Mucosa of rectum (tissue), 2 donors: ENCODE measurements around the gene PPARA.
"Not testable (repeated sequence)": the region's sequence is repeated elsewhere in the genome, so short reads cannot be mapped to it uniquely, and the experiment has no call there.

Source experiments
- H3K27ac ChIP-seq, 2 donors: one replicate each; pipeline ENCODE4 v1.7.0; 2013; ENCODE audit warnings: inconsistent platforms in 2 of 2, low read depth in 2 of 2, low read length in 2 of 2
- H3K27me3 ChIP-seq, 2 donors: one replicate each; pipeline ENCODE4 v1.7.0; 2013; ENCODE audit warnings: low read length in 2 of 2; ENCODE audit not compliant: control insufficient read depth in 2 of 2, insufficient read depth in 2 of 2
- H3K36me3 ChIP-seq, 2 donors: one replicate each; pipeline ENCODE4 v1.7.0; 2013; ENCODE audit warnings: low read length in 2 of 2; ENCODE audit not compliant: control insufficient read depth in 2 of 2, insufficient read depth in 2 of 2
- H3K4me1 ChIP-seq, 2 donors: one replicate each; pipeline ENCODE4 v1.7.0; 2013; ENCODE audit warnings: low read length in 2 of 2, mild to moderate bottlenecking in 1 of 2; ENCODE audit not compliant: control insufficient read depth in 2 of 2, insufficient read depth in 2 of 2
- H3K4me3 ChIP-seq, 2 donors: one replicate each; pipeline ENCODE4 v1.7.0; 2013; ENCODE audit warnings: low read length in 2 of 2
- H3K9ac ChIP-seq, 2 donors: one replicate each; pipeline ENCODE4 v1.7.0; 2013; ENCODE audit warnings: low read length in 2 of 2, low read depth in 1 of 2, mild to moderate bottlenecking in 1 of 2
- H3K9me3 ChIP-seq, 2 donors: one replicate each; pipeline ENCODE4 v1.7.0; 2013; ENCODE audit warnings: low read length in 2 of 2; ENCODE audit not compliant: control insufficient read depth in 2 of 2
- donor health status: healthy.
- donor health status: Normal muscosa, but diverticular disease.

Gene PPARA

DNA sequence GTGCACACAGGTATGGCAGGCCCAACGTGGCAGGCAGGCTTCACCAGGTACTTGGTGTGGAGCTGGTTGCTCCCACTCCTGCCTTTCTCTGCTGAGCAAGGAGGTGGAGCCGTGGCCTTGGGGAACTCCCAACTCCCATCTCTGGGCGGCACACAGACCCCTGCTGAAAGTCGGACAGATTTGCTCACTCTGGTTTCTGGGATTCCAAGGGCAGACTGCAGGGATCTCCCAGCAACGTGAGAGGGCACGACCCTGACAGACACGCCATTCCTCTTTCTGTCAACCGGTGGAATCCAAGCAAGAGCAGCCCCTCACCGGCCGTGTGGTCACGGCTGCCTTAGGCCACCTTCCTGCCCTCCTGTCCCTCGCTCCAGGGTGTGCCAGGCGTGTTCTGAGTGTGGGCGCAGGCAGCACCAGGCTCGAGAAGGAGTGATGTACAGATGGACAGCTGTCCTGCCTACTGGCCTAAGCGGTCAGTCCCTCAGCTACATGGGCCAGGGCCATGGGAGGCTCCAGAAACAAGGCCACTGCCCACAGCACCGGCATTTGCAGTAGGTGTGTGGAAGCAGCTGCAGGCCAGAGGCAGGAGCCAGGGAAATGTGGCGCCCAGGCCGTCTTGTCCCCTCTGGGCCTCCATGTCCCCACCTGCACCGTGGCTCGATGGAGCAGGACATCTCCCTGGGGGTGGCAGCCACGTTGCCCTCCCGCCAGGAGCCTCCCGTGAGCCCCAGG, 13.7 kb upstream of the PPARA start:
- H3K27ac ChIP-seq: no peak overlapping the region
- H3K9ac ChIP-seq: no peak overlapping the region
- H3K4me1 ChIP-seq: peaks cover 0 to 3% of the 10 kb centered on the region in 2 donors
- no peaks in the 10 kb centered on the region for H3K36me3 ChIP-seq
- no peak overlapping the region for H3K4me3 ChIP-seq
- no peaks in the 10 kb centered on the region for H3K9me3 ChIP-seq
- H3K27me3 ChIP-seq: no peaks in the 10 kb centered on the region

GRCh38 chr22:46137218-46137766, 13.0 kb upstream of the PPARA start:
- H3K4me3 ChIP-seq: no peak overlapping the region
- no peaks in the 10 kb centered on the region for H3K9me3 ChIP-seq
- H3K27me3 ChIP-seq: no peaks in the 10 kb centered on the region
- H3K36me3 ChIP-seq: no peaks in the 10 kb centered on the region
- no peak overlapping the region for H3K27ac ChIP-seq
- peaks cover 0 to 3% of the 10 kb centered on the region in 2 donors for H3K4me1 ChIP-seq
- H3K9ac ChIP-seq: no peak overlapping the region

DNA sequence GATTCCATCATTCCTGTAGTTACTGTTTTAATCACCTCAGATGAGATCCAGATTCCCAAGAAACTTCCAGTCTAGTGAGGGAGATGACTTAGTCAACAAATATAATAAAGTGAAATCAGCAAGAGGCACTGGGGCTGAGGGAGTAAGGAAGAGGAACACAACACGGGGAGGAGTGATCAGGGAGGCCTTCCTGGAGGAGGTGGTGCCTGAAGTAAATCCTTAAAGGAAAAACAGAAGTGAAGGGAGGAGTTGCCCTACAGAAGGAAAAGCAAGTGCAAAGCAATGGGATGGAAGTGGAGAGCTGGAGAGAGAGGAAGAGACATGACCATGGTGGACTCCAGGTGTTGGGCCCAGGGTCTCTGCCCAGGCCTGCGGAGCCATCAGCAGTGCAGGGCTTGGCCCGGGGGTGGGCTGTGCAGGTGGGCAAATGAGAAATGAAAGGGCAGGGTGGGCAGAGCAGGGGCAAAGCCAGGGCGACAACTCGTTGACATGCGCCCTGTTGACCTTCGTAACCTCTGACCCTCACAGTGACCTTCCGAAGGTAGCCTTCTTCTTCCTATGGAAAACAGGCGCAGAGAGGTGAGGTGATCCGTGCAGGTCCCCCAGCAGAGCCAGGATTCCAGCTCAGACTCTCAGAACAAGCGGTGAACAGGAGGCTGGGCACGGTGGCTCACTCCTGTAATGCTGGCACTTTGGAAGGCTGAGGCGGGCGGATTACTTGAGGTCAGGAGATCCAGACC, 12.1 kb upstream of the PPARA start:
- no peak overlapping the region for H3K27ac ChIP-seq
- peaks cover 0 to 3% of the 10 kb centered on the region in 2 donors for H3K4me1 ChIP-seq
- no peak overlapping the region for H3K4me3 ChIP-seq
- no peaks in the 10 kb centered on the region for H3K27me3 ChIP-seq
- H3K9me3 ChIP-seq: no peaks in the 10 kb centered on the region
- no peaks in the 10 kb centered on the region for H3K36me3 ChIP-seq
- H3K9ac ChIP-seq: no peak overlapping the region

DNA sequence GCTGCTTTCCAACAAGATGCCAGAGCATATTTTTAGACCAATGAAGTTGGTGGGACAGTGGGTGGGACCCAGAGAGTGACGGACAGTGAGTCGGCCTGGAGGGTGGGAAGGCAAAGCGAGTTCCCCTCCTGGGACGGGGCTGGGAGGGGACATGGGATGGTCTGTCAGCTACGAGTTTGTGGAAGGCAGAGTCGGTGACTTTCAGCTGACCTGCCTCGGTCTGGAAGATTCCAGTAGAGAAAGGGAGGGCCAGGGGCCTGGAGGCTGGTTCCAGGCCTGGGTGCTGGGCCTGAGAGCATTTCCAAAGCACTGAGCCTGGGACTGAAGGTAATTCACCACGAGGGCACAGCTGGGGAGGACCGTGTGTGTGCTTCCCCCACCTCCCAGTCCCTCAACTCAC, 10.9 kb upstream of the PPARA start:
- not testable (repeated sequence) for H3K27ac ChIP-seq, H3K4me1 ChIP-seq, H3K36me3 ChIP-seq, H3K27me3 ChIP-seq, H3K9me3 ChIP-seq, H3K4me3 ChIP-seq
- peak overlapping the region in 1 of 2 donors; percentile 12 for H3K9ac ChIP-seq

DNA sequence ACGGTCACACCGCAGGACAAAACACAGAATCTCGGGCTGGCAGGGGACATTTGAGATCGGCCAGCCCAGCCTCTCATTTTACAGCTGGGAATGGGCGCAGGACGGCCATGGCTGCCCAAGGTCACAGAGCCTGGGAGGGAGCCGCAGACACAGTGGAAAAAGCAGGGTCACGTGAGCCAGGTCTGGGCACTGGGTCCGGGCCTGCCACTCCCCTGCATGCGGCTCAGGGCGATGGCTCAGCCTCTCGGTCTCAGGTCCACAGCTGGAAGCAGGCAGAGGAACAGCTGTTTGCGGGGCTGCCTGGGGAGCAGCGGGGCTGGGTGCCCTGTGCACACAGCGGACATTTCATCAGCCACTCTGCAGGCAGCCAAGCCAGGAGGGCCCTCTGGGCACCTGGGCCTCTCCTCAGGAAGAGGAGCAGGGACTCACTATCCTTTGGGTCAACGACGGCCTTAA, 10.4 kb upstream of the PPARA start:
- Histone ChIP-seq H3K4me1 (peaks cover 0 to 3% of the 10 kb centered on the region in 2 donors), H3K9me3 (no peaks in the 10 kb centered on the region), H3K27ac (no peak overlapping the region), H3K36me3 (no peaks in the 10 kb centered on the region), H3K4me3 (no peak overlapping the region), H3K9ac (peak overlapping the region in 1 of 2 donors; percentile 12), H3K27me3 (no peaks in the 10 kb centered on the region)

GRCh38 chr22:46140989-46141928, 9.1 kb upstream of the PPARA start:
- no peak overlapping the region for H3K27ac ChIP-seq
- H3K4me1 ChIP-seq: peaks cover 0 to 3% of the 10 kb centered on the region in 2 donors
- no peaks in the 10 kb centered on the region for H3K9me3 ChIP-seq
- H3K36me3 ChIP-seq: no peaks in the 10 kb centered on the region
- no peak overlapping the region for H3K4me3 ChIP-seq
- no peak overlapping the region for H3K9ac ChIP-seq
- no peaks in the 10 kb centered on the region for H3K27me3 ChIP-seq

DNA sequence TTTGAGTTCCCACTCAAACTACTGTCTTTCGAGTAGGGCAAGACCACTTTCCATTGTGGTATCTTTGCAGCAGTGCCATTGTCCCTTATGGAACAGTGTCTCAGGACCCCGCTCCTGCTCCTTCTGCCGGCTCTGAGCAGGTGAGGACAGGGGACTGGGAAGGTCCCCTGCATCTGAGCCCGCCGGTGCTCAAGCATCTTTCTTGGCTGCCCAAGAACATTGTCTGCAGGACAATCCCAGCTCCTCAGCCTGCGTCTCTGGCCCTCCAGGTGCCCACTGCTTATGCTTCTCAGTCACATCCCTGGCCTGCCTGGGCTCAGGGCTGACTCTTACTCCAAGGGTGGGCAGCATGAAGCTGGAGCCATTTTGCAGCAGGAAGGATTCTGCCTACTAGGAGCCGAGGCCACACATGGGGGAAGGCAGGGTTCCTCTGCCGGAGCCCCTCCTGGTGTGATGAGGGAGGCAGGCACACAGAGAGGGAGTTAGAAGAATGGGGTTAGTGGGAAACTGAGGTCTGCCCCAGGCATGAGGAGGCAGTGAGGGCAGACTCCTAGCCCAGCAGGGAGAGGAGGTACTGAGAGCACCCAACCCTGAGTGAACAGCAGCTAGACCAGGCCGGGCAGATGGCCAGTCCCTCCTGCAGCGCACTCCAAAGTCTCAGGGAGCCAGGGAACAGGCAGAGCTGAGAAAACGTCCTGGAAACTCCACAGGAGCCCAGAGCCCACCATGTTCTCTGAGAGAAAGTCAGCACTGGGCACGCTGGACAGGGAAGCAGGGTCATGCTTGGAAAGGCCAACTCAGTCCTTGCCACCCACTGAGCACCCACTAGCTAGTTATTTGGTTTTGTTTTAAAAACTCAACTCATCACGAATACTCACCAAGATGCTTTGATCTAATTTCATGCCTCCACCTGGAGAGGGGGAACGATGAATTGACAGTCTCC, 7.5 kb upstream of the PPARA start:
- no peaks in the 10 kb centered on the region for H3K9me3 ChIP-seq
- no peak overlapping the region for H3K27ac ChIP-seq
- H3K4me3 ChIP-seq: no peak overlapping the region
- no peaks in the 10 kb centered on the region for H3K27me3 ChIP-seq
- H3K9ac ChIP-seq: no peak overlapping the region
- H3K36me3 ChIP-seq: no peaks in the 10 kb centered on the region
- H3K4me1 ChIP-seq: peaks cover 6% of the 10 kb centered on the region in 2 donors

DNA sequence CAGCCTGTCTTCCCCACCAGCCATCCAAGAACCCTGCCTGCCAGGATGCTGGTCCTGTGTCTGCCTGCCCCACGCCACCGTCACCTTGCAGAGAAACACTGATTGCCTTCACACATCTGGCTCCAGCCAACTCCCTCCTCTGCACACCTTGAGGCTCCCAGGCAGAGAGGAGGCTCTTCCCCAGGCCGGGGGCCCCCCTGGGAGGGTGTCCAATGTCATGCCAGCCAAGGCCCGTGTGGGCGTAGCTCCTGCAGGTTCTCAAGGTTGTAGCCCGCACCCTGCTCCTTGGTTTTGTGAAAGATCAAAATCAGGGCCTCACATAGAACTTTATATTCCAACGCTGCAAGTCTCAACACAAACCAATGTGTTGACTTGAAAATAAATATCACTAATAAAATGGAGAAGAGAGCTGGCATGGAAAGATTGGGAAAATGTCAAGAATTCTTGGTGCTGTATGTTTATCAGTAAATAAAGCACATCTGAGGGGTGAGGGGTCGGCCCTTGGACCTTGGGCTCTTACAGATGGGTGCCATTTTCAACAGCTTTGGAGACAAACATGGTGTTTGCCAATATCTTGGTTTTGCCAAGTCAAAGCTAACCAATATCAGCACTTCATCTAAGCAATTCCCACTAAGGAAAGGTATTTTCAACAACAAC, 6.7 kb upstream of the PPARA start:
- Histone ChIP-seq H3K4me1 (peaks cover 13 to 14% of the 10 kb centered on the region in 2 donors), H3K9me3 (no peaks in the 10 kb centered on the region), H3K27me3 (no peaks in the 10 kb centered on the region), H3K4me3 (no peak overlapping the region), H3K36me3 (no peaks in the 10 kb centered on the region), H3K27ac (no peak overlapping the region), H3K9ac (no peak overlapping the region)
